ENCODE measurements around the gene SPHK1.

DNA sequence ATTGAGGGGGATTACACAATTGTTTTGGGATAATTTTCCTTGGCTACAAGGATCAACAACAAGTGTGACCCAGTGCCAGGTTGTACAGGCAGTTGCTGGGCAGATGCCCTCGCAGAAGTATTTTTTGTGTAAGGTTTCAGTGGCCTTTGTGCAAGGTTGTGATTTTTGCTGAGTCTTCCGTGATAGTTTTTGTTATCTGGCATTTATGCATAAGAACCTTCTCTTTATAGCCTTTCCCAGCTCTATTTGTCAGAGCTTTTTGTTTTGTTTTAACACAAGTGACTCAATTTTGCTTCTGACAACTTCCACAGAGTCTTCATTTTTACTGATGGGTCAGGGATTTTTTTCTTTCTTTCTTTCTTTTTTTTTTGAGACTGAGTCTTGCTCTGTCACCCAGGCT, 23.9 kb upstream of the SPHK1 start:
- TF ChIP-seq CTCF (IDR thresholded peaks at IDR 0.05) (no peak), POLR2A (IDR thresholded peaks at IDR 0.05) (no peak), POLR2AphosphoS5 (IDR thresholded peaks at IDR 0.05) (no peak), EP300 (IDR thresholded peaks at IDR 0.05) (no peak)
